IPS DF 4.7 (cell line): ENCODE results near the gene SOWAHB.
"Not testable (repeated sequence)": the region's sequence is repeated elsewhere in the genome, so short reads cannot be mapped to it uniquely, and the experiment has no call there.

Source experiments
- DNase-seq: peaks from one replicate; pipeline ENCODE4 v3.0.0-alpha.2; 2013; ENCODE audit warnings: low spot score; ENCODE audit errors: extremely low read depth

SOWAHB gene

GRCh38 chr4:76894537-76895255, 3.2 kb downstream of the SOWAHB start:
- no peak for DNase-seq

DNA sequence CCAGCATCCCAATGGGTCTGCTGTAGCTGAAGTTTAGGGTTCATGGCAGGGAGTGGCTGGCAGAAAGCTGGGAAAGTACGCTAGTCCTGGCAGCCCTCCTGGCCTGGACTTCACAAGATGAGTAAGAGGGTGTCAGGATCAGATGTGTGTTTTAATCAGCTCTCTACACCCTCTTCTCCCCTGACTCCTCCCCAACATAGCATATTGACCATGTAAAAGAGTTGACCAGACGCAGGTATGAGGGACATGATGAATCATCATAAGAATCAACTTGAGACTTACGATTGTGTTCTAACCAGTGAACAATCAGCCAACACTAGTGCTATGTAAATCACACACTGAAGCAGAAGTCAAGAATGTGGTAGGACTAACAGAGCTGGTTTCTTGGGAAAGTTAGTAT, 5.3 kb downstream of the SOWAHB start:
- DNase-seq = no peak

DNA sequence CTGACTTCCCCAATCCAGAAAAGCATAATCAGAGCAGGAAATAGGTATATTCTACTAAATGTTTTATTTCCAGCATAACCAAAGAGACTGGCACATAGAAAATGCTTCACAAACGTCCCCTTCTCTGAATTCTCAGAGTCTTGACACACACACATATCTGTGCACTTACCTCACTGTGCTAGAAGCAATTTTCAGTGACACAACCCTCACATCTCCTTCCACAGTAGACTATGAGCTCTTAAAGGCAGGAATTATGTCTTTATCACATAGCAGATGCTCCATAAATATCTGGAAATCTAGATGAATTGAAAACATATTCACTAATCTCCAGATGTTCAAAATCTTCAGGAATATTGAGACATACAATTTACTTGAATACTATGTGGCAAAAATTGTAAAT, 5.9 kb downstream of the SOWAHB start:
- DNase-seq = no peak

GRCh38 chr4:76886848-76887441, 11.0 kb downstream of the SOWAHB start:
- no peak for DNase-seq

DNA sequence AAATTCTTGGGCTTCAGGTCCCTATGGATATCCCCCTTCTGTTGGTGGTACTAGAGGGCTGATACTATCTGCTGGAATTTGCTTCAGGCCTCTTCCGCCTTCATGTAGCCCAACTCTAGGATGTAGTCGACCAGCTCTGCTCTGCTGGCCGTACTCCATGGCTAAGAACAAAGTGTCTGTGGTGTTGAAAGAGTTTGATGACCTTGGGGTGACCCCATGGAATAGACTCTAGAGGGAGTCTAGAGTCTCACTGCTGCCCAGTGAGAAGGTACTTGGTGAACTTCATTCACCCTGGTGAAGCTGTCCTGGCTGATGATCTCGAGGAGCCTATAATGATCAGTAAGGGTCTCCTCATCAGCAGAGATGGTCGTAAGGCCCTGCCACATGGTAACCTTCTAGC, 11.7 kb downstream of the SOWAHB start:
- DNase-seq = no peak

GRCh38 chr4:76883147-76883546, 14.8 kb downstream of the SOWAHB start:
- DNase-seq = no peak

- no peak for DNase-seq
These were observed 15.3 kb downstream of the SOWAHB start for GRCh38 chr4:76882630-76883029.

- no peak for DNase-seq
These were observed 16.6 kb downstream of the SOWAHB start for GRCh38 chr4:76881375-76881774.

DNA sequence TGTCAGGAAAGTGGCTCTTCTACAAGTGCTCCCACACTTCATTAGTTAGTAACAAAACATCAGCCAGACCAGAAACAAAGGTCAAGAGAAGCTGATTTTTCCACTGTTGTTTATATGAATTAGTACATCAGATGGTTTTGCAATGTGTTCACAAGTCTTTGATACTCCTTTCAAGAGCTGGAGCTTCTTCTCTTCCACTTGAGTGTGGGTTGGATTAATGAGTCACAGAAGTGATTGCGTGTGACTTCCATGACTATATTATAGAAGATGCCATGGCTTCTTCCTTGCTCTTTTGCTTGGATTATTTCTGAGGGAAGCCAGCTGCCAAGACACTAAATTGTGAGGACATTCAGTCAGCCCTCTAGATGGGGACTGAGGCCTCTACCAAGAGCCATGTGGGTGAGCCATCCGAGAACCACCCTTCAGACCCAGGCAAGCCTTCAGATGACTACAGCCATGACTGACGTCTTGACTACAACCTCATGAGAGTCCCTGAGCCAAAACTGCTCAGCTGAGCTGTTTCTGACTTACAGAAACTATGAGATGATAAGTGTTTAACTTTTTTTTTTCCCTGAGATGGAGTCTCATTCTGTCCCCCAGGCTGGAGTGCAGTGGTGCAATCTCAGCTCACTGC, 18.1 kb downstream of the SOWAHB start:
- DNase-seq = no peak

DNA sequence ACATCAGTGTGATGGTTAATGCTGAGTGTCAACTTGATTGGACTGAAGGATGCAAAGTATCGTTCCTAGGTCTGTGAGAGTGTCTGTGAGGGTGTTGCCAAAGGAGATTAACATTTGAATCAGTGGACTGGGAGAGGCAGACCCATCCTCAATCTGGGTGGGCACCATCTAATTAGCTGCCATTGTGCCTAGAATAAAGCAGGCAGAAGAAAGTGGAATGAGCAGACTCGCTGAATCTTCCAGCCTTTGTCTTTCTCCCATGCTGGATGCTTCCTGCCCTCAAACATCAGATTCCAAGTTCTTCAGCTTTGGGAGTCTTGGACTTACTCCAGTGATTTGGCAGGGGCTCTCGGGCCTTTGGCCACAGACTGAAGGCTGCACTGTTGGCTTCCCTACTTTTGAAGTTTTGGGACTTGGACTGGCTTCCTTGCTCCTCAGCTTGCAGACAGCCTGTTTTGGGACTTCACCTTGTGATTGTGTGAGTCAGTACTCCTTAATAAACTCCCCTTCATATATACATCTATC, 19.2 kb downstream of the SOWAHB start:
- not testable (repeated sequence) for DNase-seq

GRCh38 chr4:76874176-76874575, 23.8 kb downstream of the SOWAHB start:
- DNase-seq = no peak

- DNase-seq = no peak
These were observed 24.4 kb downstream of the SOWAHB start for GRCh38 chr4:76873495-76873894.

DNA sequence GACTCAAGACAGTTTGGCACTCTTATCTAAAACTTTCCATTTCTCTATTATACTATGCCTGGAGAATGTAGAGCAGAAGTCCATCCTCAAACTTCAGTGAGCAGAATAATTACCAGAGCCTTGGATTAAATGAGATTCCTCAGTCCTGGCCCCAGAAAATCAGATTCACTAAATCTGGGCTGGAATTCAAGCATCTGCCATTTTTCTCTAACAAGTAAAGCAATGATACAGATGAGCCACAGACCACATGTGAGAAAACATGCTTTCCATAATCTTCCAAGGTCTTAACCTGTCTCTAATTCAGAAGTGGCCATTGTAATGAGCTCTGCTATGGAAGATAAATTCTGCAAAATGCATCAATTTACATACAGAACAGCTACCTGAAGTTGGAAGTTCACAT, 25.4 kb downstream of the SOWAHB start:
- no peak for DNase-seq

- DNase-seq = not testable (repeated sequence)
These were observed 29.2 kb downstream of the SOWAHB start for GRCh38 chr4:76868780-76869179.

DNA sequence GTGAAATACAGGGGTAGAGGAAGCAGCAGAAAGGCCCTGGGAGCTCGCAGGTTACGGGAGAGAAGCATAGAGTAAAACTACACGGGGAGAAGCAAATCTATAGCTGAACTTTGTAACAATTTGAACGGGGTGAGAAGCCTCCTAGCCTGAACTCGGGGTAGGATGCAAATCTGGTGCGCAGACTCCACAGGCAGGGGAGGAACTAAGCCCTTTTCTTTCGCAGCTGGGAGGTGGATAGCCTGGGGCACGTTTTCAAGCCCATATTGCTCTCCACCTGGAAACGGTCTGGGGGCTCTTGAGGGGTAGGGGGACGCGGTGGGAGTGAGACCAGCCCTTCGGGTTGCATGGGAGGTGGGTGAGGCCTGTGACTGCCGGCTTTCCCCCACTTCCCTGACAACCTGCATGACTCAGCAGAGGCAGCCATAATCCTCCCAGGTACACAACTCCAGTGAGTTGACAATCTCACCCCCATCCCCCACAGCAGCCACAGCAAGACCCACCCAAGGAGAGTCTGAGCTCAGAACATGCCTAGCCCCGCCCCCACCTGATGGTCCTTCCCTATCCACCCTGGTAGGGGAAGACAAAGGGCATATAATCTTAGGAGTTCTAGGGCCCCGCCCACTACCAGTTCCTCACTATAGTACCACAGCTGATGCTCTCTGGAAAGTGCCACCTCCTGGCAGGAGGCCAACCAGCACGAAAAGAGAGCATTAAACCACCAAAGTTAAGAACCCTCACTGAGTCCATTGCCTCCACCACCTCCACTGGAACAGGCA, 29.9 kb downstream of the SOWAHB start:
- no peak for DNase-seq

DNA sequence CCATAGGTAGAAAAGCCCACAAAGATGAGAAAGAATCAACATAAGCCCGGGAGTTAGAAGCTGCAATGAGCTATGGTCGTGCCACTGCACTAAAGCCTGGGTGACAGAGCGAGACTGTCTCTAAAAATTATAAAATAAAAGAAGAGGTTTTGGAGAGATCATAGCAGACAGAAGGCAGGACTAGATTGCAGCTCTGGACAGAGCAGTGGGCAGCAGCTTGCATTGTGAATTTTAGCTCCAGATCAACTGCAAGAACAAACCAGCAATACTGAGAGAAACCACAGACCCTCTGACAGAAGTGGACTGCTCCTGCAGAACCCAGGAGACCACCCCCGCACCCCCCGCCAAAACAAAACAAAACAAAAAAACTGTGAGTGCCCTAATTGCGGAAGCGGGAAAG, 30.6 kb downstream of the SOWAHB start:
- DNase-seq = no peak

- no peak for DNase-seq
These were observed 31.3 kb downstream of the SOWAHB start for GRCh38 chr4:76866641-76867040.

DNA sequence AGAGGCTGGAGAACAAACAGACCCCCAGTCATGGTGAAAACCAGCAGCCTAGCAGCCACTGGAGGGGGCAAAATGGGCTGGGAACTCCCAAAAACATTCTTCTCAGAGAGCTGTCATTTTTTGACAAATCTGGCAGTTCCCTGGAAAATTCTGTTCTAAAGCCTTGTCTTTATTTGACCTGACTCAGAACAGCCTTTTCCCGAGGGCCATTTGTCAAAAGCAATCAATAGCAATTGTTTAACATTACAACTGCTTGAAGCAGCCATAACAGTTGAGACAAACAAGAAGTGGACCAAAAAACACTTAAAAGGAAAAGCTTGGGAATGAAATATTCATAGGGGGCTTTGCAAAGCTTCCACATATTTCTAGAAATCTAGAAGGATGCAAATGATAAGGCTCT, 39.6 kb downstream of the SOWAHB start:
- no peak for DNase-seq

GRCh38 chr4:76857074-76857409, 40.9 kb downstream of the SOWAHB start:
- no peak for DNase-seq

DNA sequence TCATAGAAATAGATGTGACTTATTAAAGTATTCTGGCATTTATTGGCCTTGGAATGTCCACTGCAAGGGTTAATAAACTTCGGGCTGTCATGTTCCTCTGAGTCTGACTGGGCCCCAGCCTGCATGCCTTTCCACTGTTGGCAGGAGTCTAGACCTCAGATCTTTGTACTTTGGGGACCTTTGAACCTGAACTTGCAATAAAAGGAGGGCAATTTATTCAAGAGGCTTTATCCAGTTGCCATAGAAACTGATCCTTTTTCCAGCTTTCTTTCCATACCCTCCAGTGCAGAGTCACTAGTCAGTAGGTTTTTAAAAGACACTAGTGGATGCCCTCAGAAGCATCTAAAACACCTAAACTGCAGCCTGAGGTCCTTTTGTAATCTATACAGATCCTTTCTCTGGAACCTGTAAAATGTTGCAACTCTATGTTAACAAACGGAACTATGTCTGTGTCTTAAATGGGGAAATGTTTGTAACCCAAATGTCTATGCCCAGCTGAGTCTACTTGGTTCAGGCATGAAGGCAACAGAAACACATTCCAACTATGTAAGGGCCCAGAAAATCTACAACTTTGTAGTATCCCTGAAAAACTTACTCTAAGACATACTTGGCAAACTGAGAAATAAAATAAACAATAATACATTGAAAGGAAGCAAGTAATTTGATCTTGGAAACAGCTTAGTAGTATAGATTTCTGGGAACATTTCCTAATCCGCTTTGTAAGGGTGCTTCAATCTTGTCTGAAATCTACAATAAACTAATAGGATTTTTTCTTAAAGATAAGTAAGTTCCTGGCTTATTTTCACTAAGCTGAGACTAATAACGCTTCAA, 41.5 kb downstream of the SOWAHB start:
- no peak for DNase-seq

- no peak for DNase-seq
These were observed 43.1 kb downstream of the SOWAHB start for GRCh38 chr4:76854858-76855257.
